ENCODE measurements around the gene TMEM255B.

TMEM255B gene

DNA sequence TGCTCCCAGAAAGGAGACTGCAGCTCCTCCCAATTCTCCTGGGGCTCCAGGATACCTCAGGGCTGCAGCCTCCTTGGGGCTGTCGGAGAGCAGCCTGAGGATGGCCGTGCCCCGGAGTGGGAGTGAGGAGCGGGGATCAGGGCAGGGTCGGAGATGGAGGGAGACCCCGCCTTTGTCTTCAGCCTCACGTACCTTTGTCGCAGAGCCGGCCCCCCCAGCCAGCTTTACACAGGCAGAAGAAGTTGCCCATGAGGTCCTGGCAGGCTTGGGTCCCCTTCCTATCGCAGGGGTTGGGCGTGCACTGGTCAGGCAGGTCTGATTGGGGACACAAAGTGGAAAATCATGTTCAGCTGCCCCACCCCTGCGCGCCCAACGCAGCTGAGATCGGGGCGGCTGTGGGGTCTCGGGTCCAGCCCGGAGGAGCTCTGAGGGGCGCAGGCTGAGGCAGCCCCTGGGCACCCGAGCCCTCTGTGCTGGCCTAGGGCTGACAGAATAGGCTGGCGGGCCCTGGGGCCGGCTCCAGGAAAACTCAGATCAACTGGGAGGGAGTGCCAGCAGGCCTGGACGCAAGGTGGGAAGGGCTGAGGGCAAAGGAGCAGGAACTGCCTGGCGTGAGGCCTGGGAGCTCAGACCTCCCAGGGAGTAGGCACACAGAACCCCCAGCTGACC is 80.6 kb downstream of the TMEM255B start:
- ChIA-PET CTCF (interaction anchor here (0.6 to 1.5 kb wide), 3 partner anchors 10 to 107 kb away, joined by 3 to 8 read pairs (median 3); no protein-coding TSS in a partner anchor), POLR2A (ENCODE audit: low non-redundant PET) (no interaction called here)
- DNase-seq (ENCODE audit: low spot score), result no peak
- TF ChIP-seq CTCF (conservative IDR thresholded peaks at IDR 0.05; ENCODE audit: low read depth), result no peak
- peak overlapping the region; percentile 100 for H3K27ac ChIP-seq

- ChIA-PET POLR2A (ENCODE audit: low non-redundant PET) (no interaction called here), CTCF (interaction anchor here (0.6 to 1.5 kb wide), 3 partner anchors 9 to 286 kb away, joined by 3 to 5 read pairs (median 3); no protein-coding TSS in a partner anchor)
- TF ChIP-seq CTCF (conservative IDR thresholded peaks at IDR 0.05; ENCODE audit: low read depth), result no peak
- H3K27ac ChIP-seq, result peak overlapping the region; percentile 100
- no peak for DNase-seq (ENCODE audit: low spot score)
Observed at GRCh38 chr13:113840541-113841352, 81.7 kb downstream of the TMEM255B start.

GRCh38 chr13:113841353-113841650 is 82.3 kb downstream of the TMEM255B start:
- ChIA-PET POLR2A (ENCODE audit: low non-redundant PET) (no interaction called here), CTCF (no interaction called here)
- TF ChIP-seq CTCF (conservative IDR thresholded peaks at IDR 0.05; ENCODE audit: low read depth), result no peak
- peak overlapping the region; percentile 100 for H3K27ac ChIP-seq
- no peak for DNase-seq (ENCODE audit: low spot score)

GRCh38 chr13:113842336-113843062 is 83.5 kb downstream of the TMEM255B start:
- ChIA-PET POLR2A (ENCODE audit: low non-redundant PET) (no interaction called here), CTCF (no interaction called here)
- H3K27ac ChIP-seq, result peak overlapping the region; percentile 26
- DNase-seq (ENCODE audit: low spot score), result no peak
- no peak for TF ChIP-seq CTCF (conservative IDR thresholded peaks at IDR 0.05; ENCODE audit: low read depth)

- H3K27ac ChIP-seq, result peak overlapping the region; percentile 26
- CTCF ChIA-PET, result no interaction called here
- no peak for TF ChIP-seq CTCF (conservative IDR thresholded peaks at IDR 0.05; ENCODE audit: low read depth)
- POLR2A ChIA-PET (ENCODE audit: low non-redundant PET), result no interaction called here
- no peak for DNase-seq (ENCODE audit: low spot score)
Observed at GRCh38 chr13:113843063-113843654, 84.1 kb downstream of the TMEM255B start.

- no peak for TF ChIP-seq CTCF (conservative IDR thresholded peaks at IDR 0.05; ENCODE audit: low read depth)
- ChIA-PET POLR2A (ENCODE audit: low non-redundant PET) (no interaction called here), CTCF (no interaction called here)
- peak overlapping the region; percentile 26 for H3K27ac ChIP-seq
- no peak for DNase-seq (ENCODE audit: low spot score)
Observed at GRCh38 chr13:113843864-113844556, 85.0 kb downstream of the TMEM255B start.
